Measurements from ENCODE around the gene PPP1R12B.
"Not testable (repeated sequence)": the region's sequence is repeated elsewhere in the genome, so short reads cannot be mapped to it uniquely, and the experiment has no call there.

- not testable (repeated sequence) for TF ChIP-seq POLR2A, CTCF, EP300 (IDR thresholded peaks at IDR 0.05)
Observed at GRCh38 chr1:202518180-202518579, 169.7 kb downstream of the PPP1R12B start.
